Stimulated activated CD4-positive, alpha-beta T cell treated with anti-CD3 and anti-CD28 coated beads, Interleukin-1b, Interleukin-23, amount 100 ng/mL, for 4 hours (primary cell): Measurements from ENCODE around the gene HNRNPUL1.

Experiments used
- DNase-seq, 2 donors: peaks; one replicate each; pipeline ENCODE4 v3.0.0-alpha.2; 2020; ENCODE audit warnings: low read depth in 2 of 2

Gene HNRNPUL1

DNA sequence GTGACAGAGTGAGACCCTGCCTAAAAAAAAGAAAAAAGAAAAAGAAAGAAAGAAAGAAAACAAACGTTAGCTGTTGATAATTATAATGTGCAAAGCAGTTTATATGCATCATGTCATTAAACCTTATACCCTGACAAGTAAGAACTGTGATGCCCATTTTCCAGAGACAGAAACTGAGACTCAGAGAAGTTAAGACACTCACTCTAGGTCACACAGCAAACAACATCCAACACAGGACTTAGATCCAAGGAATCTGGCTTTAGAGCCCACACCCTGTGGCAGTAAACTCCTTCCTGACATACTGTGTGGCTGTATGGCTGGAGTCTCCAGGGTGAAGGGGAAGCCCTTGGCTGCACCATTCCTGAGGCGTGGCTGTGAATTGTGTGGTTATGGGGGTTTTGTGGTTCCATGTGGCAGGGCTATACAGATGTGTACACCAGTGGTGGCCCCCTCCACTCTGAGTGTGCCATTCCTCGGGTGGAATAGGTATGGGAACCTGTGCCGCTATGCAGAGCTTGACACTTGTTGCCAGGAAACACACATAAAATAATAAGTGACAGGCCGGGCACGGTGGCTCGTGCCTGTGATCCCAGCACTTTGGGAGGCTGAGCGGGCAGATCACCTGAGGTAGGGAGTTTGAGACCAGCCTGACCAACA lies 29.5 kb upstream of the HNRNPUL1 start:
- no peak for DNase-seq

DNA sequence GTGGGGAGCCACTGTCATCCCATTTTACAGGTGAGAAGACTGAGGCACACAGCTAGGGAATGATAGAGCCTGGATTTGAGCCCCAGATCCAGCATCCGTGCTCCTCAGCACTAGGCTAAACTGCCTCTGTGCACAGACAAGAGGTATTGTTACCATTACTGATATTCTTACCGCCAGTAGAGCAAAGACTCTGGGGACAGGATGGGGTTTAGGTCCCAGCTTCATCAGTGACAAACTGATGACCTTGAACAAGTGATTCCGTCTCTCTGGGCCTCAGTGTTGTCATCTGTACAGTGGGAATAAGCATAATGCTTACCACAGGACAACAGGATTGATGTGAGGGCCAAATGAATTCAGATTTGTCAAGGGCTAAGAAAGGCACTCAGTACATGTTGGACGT lies 28.7 kb upstream of the HNRNPUL1 start:
- DNase-seq: no peak

DNA sequence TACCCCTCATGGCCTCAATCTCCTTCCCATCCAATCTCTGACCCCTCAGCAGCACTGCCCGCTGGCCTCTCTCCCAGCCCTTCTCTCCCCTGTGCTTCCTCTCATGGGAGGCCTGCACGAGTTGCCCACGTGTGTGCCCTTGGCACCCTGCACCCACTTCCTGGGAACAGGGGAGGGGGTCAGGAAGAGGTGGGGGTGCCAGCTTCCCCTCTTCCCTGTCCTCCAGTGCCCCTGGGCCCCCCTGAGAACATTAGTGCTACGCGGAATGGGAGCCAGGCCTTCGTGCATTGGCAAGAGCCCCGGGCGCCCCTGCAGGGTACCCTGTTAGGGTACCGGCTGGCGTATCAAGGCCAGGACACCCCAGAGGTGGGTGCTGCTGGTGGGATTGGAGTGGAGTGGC lies 25.9 kb upstream of the HNRNPUL1 start:
- DNase-seq: no peak

DNA sequence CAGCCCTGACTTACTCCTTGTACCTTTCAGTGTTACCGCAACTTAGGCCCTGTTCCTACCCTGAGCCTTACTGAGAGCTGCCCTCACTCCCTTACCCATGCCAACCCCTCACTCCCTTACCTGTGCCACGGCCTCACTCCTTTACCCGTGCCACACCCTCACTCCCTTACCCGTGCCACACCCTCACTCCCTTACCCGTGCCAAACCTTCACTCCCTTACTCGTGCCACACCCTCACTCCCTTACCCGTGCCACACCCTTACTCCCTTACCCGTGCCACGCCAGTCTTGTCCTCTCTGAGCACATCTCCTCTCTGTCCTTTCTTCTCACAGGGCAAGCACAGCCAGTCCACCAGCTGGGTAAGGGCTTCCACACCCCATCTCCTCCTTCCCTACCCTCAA lies 24.8 kb upstream of the HNRNPUL1 start:
- no peak for DNase-seq

DNA sequence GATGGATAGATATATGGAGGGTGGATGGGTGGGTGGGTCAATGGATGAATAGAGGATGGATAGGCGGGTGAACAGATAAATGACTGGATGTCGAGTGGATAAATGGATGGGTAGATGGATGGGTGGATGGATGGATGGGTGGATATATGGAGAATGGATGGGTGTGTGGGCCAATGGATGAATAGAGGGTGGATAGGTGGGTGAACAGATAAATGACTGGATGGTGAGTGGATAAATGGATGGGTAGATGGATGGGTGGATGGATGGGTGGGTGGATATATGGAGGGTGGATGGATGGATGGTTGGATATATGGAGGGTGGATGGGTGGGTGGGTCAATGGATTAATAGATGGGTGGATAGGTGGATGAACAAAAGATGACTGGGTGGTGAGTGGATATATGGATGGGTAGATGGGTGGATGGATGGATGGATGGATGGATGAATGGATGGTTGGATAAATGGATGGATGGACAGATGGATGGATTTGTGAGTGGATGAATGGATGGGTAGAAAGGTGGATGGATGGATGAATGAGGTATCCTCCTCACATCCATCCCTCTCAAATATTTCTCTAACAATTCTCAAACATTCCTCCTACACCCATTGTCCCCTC lies 24.1 kb upstream of the HNRNPUL1 start:
- DNase-seq: no peak

DNA sequence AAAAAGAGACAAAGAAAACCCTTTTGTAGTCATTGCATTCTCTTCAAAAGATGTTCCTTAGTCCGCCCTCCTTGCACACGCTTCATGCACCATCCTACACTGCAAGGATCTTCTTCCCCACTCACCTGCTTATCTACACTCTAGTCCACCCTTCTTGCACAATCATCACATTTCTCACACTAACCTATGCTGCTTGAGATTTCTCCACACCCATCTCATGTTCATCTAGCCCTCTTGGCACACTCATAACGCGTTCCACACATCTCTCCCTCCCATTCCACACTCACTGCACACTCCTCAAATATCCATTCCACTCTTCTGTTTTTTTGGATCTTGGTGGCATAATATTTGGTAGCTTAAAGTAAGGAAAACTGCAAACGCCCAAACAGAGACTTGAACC lies 22.3 kb upstream of the HNRNPUL1 start:
- no peak for DNase-seq

DNA sequence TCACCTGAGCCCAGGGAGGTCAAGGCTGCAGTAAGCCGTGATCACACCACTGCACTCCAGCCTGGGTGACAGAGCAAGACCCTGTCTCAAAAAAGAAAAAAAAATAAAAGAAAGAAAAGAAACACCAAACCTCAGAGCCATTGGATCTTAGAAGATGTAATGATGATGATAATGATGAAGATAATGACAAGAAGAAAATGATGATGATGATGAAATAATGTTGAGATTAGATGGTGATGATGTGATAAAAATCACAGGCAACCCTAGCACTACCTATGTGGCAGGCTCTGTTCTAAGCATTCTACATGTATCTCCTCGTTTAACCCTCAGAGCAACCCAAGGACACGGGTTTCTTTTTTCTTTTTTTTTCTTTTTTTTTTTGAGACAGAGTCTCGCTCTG lies 20.1 kb upstream of the HNRNPUL1 start:
- DNase-seq: no peak

DNA sequence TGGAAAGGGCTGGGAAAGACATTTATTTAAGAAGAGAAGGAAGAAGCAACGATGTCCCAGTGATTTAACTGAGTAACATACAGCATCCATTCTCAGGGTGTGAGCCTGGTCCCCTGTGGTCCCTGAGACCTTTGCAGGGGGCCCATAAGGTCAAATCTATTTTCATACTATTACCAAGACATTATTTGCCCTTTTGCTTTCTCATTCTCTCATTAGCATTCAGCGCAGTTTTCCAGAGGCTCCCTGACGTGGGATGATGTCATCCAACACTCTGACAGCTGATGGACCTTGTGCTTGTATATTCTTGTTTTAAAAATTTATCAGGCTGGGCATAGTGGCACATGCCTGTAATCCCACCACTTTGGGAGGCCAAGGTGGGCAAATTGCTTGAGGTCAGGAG lies 18.3 kb upstream of the HNRNPUL1 start:
- no peak for DNase-seq

DNA sequence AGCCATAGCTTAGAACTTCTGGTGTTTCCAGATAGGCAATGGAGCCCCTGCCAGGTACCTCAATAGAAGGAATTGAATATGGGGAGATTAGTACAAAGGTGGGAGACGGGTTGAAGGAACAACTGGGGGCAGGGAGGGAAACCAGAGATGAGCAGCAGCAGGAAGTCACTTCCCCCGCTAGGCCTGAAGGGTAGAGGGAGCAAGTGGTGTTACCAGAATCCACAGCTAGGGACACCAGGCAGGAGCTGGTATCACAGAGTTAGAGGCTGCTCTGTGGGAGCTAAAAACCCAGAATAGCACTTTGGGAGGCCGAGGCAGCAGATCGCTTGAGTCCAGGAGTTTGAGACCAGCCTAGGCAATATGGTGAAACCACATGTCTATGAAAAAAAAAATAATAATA lies 15.3 kb upstream of the HNRNPUL1 start:
- no peak for DNase-seq

DNA sequence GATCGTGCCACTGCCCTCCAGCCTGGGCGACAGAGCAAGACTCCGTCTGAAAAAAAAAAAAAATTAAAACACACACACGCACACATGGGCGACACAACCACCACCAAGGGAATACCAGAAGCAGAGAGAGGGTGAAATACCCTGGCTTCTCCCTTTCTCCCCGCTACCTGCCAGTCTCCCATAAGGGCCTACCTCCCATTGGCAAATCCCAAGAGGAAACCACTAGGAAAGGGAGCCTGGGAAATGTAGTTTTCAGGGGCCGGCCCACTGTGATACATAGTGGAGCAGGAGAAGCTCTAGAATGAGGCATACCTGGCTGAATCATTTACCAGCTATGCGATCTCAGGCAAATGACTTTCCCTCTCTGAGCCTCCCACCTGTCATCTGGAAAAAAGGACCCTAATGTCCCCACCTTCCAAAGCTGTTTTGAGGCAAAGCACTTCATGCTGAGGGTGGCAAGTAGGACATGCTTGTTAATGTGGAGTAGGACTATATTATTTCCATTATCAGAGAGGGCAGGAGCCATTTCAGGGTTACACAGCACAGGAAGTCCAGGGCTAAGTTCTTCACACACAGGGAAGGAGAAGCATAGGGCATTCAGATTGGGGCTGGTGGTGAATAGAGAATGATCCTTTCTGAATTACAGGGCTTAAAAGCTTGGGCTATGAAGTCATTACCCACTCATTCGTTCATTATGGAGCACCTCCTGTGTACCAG lies 14.3 kb upstream of the HNRNPUL1 start:
- DNase-seq: no peak

DNA sequence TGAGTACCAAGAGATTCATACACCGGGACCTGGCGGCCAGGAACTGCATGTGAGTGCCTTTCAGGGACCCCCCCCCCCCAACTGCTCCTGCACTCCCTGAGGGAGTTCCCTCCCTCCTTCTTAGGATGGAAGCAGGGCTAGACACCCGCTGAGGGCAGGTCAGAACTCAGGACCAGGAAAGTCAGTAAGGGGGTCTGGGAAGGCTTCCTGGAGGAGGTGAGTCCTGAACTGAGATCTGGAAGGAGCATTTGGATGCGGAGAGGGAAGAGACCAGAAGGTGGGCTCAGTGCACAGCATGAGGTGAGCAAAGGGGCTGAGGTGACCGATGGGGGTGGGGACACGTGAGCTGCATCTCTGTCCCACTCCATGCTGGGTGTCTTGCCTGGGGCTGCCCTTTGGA lies 10.5 kb upstream of the HNRNPUL1 start:
- DNase-seq: no peak

DNA sequence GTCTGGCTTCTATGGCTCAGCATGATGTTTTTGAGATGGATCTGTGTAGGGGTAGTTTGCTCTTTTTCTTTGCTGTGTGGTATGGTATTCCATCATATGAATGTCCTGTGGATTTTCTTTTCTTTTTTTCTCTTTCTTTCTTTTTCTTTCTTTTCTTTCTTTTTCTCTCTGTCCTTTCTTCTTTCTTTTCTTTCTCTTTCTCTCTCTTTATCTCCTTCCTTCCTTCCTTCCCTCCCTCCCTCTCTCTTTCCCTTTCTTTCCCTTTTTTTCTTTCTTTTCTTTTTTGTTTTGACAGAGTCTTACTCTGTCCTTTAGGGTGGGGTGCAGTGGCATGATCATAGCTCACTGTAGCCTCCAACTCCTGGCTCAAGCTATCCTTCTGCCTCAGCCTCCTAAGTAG lies 9.0 kb upstream of the HNRNPUL1 start:
- DNase-seq: no peak

DNA sequence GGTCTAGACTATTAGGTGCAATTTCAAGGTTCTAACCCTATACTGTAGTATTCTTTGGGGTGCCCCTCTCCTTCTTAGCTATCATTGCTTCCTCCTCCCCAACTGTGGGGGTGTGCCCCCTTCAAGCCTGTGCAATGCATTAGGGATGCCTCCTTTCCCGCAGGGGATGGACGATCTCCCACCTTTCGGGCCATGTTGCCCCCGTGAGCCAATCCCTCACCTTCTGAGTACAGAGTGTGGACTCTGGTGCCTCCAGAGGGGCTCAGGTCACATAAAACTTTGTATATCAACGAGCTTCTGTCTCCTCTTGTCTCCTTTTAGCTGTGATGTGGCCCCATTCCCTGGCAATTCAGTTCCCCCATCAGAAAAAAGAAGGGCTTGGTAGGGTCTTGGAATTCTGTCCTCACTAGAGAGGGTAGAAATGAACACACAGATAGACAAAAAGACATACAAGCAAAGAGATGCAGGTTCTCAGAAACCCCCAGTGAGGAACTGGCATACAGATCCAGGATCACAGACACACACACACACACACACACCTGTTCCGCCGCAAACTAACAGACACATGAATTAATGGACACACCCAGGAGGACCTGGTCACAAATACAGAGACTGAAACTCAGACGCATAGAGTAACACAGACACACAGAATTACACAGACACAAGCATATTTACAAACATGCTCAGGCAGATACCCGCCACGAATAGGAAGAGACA lies 2.5 kb upstream of the HNRNPUL1 start:
- DNase-seq: no peak

DNA sequence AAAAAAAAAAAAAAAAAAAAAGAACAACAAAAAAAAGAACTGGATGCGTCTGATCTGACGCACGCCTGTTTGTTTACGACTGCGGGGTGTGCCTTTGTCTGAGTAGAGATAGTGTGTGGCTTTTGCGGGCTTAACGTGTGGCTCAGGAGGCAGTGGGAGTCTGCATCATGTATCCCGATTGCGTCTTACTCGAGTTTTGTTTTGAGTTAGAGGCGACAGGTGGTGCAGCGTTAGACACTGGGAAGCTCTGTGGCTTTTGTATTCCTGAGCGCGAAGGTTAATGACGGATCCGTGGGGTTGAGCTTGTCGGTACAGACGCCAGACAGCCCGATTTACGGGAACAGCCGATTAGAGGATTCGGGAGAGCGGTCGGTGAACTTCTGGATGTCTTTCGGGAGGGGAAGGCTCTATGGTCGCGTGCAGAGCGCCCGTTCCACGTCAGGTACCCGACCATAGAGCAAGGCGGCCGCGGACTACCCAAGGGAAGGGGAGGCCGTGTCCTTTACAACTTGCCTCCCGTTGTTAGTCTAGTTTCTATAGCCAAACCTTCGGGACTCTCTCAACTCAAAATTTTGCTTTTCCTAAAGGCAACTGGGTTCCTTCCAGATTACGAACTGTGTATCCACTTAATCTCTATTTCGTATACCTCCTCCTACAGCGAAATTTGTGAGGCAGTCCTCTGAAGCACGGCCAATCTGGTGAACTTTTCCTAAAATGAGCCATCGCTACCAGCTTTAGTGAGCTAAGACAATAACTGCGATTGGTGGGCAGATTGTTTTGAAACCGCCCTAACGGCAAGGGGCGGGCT lies 926 bp upstream of the HNRNPUL1 start:
- peak; percentile 40 to 51 for DNase-seq

DNA sequence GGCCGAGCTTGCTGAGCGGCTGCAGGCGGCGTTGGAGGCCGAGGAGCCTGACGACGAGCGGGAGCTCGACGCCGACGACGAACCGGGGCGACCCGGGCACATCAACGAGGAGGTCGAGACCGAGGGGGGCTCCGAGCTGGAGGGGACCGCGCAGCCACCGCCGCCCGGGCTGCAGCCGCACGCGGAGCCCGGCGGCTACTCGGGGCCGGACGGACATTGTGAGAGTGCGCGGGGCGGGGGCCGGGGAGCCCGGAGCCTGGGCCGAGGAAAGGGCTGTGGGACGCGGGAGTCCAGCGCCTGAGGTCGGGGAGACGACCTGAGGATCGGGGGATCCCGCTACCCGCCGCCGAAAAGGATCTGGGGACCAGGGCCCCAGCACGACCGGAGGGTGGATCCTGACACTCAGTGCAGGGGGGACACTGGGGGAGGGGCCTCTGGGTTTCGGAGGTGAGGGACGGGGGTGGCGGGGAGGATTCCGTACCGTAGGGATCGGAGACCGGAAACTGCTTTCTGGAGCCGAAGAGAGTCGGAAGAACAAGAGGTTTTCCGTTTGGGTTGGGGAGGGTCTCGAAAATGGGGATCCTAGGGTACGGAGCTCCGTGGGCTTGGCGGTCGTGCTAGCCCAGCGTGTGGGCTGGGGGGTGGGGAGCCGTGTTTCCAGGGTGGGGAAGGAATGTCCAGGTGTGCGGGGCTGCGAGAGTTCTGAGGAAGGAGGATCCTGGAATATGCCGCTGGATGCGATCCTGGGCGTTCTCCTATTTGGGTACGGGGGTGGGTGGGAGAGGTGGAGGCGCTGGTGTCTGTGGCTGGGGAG lies 616 bp downstream of the HNRNPUL1 start:
- DNase-seq: peak; percentile 34 to 62

DNA sequence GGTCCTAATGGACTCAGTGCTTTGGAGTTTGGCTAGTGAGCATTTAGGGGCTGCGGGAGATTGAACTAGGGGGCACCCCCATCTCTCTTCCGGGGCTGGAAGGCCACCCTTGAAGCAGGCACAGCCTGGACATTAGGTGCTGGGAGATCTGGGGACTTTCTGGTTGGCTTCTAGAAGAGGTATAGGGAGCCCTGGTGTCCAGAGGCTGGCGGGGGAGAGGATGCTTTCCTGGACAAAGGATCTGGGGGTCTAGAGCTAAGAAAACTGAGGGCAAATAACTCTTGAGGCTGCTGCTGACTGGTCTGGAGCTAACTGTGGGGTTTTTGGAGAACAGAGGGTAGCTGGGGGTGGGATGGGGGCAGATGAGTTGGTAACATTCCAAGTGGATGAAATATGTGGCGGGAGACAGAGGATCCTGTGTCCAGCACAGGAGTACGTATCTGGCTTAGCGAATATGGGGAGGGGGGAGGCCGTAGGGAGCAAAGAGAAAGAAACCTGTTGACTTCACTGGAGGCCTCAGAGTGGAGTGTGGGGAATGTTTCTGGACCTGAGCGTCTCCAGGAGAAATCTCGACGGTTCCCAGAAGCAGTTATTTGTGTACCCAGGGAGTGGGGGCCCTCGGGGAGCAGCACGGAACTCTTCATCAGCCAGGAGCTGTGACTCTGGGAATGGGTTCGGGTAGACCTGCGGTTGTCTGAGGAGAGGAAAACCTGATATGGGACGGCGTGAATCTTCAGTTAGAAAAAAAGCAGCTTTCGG lies 1.4 kb downstream of the HNRNPUL1 start:
- peak in 1 of 2 donors; percentile 3 for DNase-seq

DNA sequence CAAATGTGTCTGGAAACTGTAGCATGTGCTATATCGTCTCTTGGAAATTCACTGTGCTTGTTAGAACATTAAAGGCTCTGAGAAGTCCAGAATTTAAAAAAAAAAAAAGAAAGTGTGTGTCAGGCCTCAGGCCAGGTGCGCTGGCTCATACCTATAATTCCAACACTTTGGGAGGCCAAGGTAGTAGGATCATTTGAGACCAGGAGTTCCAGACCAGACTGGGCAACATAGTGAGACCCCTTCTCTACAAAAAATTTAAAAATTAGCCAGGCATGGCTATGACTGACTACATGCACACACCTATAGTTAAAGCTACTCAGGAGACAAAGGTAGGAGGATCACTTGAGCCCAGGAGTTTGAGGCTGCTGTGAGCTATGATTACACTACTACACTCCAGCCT lies 4.9 kb downstream of the HNRNPUL1 start:
- no peak for DNase-seq

DNA sequence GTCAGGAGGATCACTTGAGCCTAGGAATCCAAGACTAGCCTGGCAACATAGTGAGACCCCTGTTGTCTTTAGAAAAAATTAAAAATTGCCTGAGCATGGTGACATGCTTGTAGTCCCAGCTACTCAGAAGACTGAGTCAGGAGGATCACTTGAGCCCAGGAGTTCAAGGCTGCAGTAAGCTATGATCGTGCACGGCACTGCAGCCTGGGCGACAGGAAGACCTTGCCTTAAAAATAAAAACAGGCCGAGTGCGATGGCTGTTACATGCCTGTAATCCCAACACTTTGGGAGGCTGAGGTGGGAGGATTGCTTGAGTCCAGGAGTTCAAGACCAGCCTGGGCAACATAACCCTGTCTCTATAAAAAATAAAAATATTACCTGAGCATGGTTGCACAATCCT lies 5.4 kb downstream of the HNRNPUL1 start:
- no peak for DNase-seq

DNA sequence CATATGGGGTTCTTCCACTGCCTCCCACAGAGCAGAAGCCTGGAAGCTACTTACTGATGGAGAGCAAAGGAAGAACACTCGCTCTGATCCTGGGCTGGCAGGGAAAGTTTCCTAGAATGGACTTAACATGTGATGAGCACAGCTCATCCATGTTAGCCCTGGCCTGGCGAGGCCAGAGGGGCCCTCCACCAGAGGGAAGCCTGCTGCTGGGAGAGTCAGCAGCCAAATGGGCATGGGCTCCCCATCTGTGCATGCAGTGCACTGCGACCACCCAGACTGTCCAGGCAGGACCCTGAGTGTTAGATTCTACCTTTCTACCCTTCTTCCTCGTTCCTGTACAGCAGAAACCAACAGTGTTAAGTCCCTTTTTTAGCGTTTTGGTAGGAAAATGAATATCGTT lies 8.9 kb downstream of the HNRNPUL1 start:
- no peak for DNase-seq

DNA sequence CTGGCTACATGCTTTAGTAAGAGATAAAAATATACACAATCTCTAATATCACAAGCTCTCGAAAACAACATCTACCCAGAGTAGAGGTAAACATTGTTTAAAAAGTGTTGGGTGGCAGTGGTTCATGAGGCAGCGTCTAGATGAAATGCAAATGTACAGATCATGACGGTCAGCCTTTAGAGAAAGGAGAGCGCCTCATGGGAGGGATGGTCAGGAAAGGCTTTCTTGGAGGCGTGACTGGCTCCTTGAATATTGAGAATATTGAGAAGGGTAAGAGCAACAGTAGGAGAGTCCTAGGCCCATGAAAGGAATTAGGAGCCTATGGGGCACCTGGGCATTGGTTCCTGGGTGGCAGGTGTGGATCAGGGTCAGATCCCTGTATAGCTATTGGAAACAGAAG lies 10.6 kb downstream of the HNRNPUL1 start:
- DNase-seq: no peak
